Central memory CD8-positive, alpha-beta T cell (primary cell): ENCODE data around the gene LY6G6D.

Experiments
- ATAC-seq: fragments of 150-1000 bp; cut with Tn5 transposase; replicated peaks from 2 replicates; pipeline ENCODE4 v1.10.0; 2022; ENCODE audit warnings: mild to moderate bottlenecking, moderate FRiP score, moderate number of reproducible peaks; ENCODE audit not compliant: poor library complexity, severe bottlenecking; ENCODE audit errors: extremely low read depth
- DNase-seq, 2 donors: peaks; one replicate each; pipeline ENCODE4 v3.0.0; 2021; ENCODE audit warnings: low spot score in 2 of 2
- H3K27ac Mint-ChIP-seq: one replicate; pipeline ENCODE4 v1.8.0; 2022; ENCODE audit warnings: low read depth, mild to moderate bottlenecking, moderate library complexity, mixed read lengths
- H3K27me3 Mint-ChIP-seq: one replicate; pipeline ENCODE4 v1.8.0; 2022; ENCODE audit warnings: mixed read lengths
- H3K36me3 Mint-ChIP-seq: one replicate; pipeline ENCODE4 v1.8.0; 2022; ENCODE audit warnings: mild to moderate bottlenecking, moderate library complexity, mixed read lengths; ENCODE audit not compliant: insufficient read depth
- H3K4me1 Mint-ChIP-seq: one replicate; pipeline ENCODE4 v1.8.0; 2022; ENCODE audit warnings: mixed read lengths
- H3K4me3 Mint-ChIP-seq: one replicate; pipeline ENCODE4 v1.8.0; 2022; ENCODE audit warnings: mild to moderate bottlenecking, moderate library complexity, mixed read lengths
- H3K9me3 Mint-ChIP-seq: one replicate; pipeline ENCODE4 v1.8.0; 2022; ENCODE audit warnings: mixed read lengths

The LY6G6D gene

GRCh38 chr6:31736768-31737314 lies 21.7 kb downstream of the LY6G6D start:
- Mint-ChIP-seq H3K4me3 (peak overlapping the region; percentile 96), H3K4me1 (peaks cover 78% of the 10 kb centered on the region), H3K27ac (peak overlapping the region; percentile 92), H3K9me3 (no peaks in the 10 kb centered on the region), H3K36me3 (peaks cover 55% of the 10 kb centered on the region), H3K27me3 (no peaks in the 10 kb centered on the region)
- ATAC-seq (no peak), DNase-seq (no peak)

DNA sequence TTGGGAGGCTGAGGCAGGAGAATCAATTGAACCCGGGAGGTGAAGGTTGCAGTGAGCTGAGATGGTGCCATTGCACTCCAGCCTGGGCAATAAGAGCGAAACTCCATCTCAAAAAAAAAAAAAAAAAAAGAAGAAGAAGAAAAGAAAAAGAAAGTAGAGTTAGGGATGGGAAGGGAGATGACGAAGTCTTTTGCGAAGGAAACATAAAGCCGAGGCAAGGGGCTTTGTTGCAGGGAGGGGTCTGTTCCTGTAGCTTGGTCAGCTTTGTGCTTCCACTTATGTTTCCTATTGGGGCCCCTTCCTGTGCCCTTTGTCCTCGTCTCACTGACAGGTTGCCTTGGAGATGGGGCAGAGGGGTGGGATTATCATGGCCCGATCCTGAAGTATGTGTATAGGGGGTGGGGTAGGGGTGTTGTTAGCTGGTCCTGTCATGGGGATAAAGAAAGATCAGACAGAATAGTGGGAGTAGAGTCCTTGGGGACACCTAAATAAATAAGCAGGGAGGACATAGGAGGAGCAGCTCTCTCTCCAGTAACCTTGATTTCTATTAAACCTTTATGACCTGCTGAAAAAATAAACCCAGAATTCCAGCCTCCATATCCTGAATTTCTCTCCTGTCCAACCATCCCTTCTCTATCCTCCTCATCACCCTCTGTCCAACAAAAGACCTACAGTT lies 22.3 kb downstream of the LY6G6D start:
- Mint-ChIP-seq H3K4me1 (peaks cover 78% of the 10 kb centered on the region), H3K36me3 (peaks cover 50% of the 10 kb centered on the region), H3K9me3 (no peaks in the 10 kb centered on the region), H3K27me3 (no peaks in the 10 kb centered on the region), H3K27ac (peak overlapping the region; percentile 92), H3K4me3 (peak overlapping the region; percentile 96)
- DNase-seq (no peak), ATAC-seq (no peak)

- no peaks in the 10 kb centered on the region for H3K27me3 Mint-ChIP-seq
- H3K4me1 Mint-ChIP-seq: peaks cover 74% of the 10 kb centered on the region
- peak in 1 of 2 donors; percentile 48 for DNase-seq
- peak overlapping the region; percentile 92 for H3K27ac Mint-ChIP-seq
- ATAC-seq: peak; percentile 35
- peaks cover 42% of the 10 kb centered on the region for H3K36me3 Mint-ChIP-seq
- H3K4me3 Mint-ChIP-seq: peak overlapping the region; percentile 96
- H3K9me3 Mint-ChIP-seq: no peaks in the 10 kb centered on the region
Measured at GRCh38 chr6:31737991-31738979, 23.1 kb downstream of the LY6G6D start.

GRCh38 chr6:31739639-31740396 lies 24.7 kb downstream of the LY6G6D start, which contains the start of gene MSH5:
MSH5 (plus strand) TSS chr6:31740005; CDS start chr6:31740467, 462 bp downstream.
- Mint-ChIP-seq H3K36me3 (peaks cover 31% of the 10 kb centered on the region), H3K27me3 (no peaks in the 10 kb centered on the region), H3K4me3 (peak within 1 kb of the TSS; percentile 96), H3K27ac (peak within 1 kb of the TSS; percentile 92), H3K4me1 (peaks cover 59% of the 10 kb centered on the region), H3K9me3 (no peaks in the 10 kb centered on the region)
- peak; percentile 86 to 90 for DNase-seq
- peak; percentile 91 for ATAC-seq

GRCh38 chr6:31740397-31741223 lies 25.5 kb downstream of the LY6G6D start:
- H3K27me3 Mint-ChIP-seq: no peaks in the 10 kb centered on the region
- H3K4me1 Mint-ChIP-seq: peaks cover 51% of the 10 kb centered on the region
- H3K36me3 Mint-ChIP-seq: peaks cover 23% of the 10 kb centered on the region

GRCh38 chr6:31741815-31742214 lies 26.7 kb downstream of the LY6G6D start:
- no peak for ATAC-seq
- Mint-ChIP-seq H3K4me1 (peaks cover 39% of the 10 kb centered on the region), H3K4me3 (peak overlapping the region; percentile 96), H3K27me3 (no peaks in the 10 kb centered on the region), H3K36me3 (peaks cover 20% of the 10 kb centered on the region), H3K27ac (peak overlapping the region; percentile 30), H3K9me3 (no peaks in the 10 kb centered on the region)
- DNase-seq: no peak

More at GRCh38 chr6:31740397-31741223, 25.5 kb downstream of the LY6G6D start:
- ATAC-seq (peak; percentile 5), DNase-seq (no peak)
- peak overlapping the region; percentile 96 for H3K4me3 Mint-ChIP-seq
- H3K27ac Mint-ChIP-seq: peak overlapping the region; percentile 92
- no peaks in the 10 kb centered on the region for H3K9me3 Mint-ChIP-seq

DNA sequence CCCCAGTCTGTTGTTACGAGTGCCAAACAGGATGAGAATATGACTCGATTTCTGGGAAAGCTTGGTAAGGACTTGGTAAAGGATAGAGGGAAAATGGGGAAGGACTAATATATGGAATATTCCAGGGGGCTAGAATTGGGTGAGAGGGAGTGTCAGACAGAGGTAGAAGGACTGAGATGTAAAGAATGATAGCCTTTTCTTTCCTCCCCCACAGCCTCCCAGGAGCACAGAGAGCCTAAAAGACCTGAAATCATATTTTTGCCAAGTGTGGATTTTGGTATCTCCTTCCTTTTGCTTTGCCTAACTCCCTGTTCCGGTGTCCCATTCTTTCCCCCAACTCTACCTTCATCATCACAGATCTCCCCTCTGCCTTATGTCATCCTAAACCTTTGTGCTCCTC lies 27.7 kb downstream of the LY6G6D start:
- no peaks in the 10 kb centered on the region for H3K27me3 Mint-ChIP-seq
- no peak overlapping the region for H3K4me3 Mint-ChIP-seq
- ATAC-seq (no peak), DNase-seq (no peak)
- no peaks in the 10 kb centered on the region for H3K9me3 Mint-ChIP-seq
- H3K4me1 Mint-ChIP-seq: peaks cover 29% of the 10 kb centered on the region
- peaks cover 19% of the 10 kb centered on the region for H3K36me3 Mint-ChIP-seq
- no peak overlapping the region for H3K27ac Mint-ChIP-seq

- Mint-ChIP-seq H3K9me3 (no peaks in the 10 kb centered on the region), H3K27me3 (no peaks in the 10 kb centered on the region), H3K4me3 (no peak overlapping the region), H3K36me3 (peaks cover 15% of the 10 kb centered on the region), H3K27ac (no peak overlapping the region), H3K4me1 (peaks cover 13% of the 10 kb centered on the region)
- DNase-seq: no peak
- no peak for ATAC-seq
Measured at GRCh38 chr6:31744422-31744821, 29.3 kb downstream of the LY6G6D start.

- DNase-seq (no peak), ATAC-seq (no peak)
- H3K27me3 Mint-ChIP-seq: no peaks in the 10 kb centered on the region
- no peaks in the 10 kb centered on the region for H3K9me3 Mint-ChIP-seq
- H3K27ac Mint-ChIP-seq: no peak overlapping the region
- H3K36me3 Mint-ChIP-seq: peaks cover 8% of the 10 kb centered on the region
- H3K4me3 Mint-ChIP-seq: no peak overlapping the region
- H3K4me1 Mint-ChIP-seq: no peaks in the 10 kb centered on the region
Measured at GRCh38 chr6:31749301-31750036, 34.3 kb downstream of the LY6G6D start.

- no peaks in the 10 kb centered on the region for H3K9me3 Mint-ChIP-seq
- H3K36me3 Mint-ChIP-seq: peaks cover 8% of the 10 kb centered on the region
- H3K27me3 Mint-ChIP-seq: no peaks in the 10 kb centered on the region
- ATAC-seq (no peak), DNase-seq (no peak)
- H3K4me1 Mint-ChIP-seq: no peaks in the 10 kb centered on the region
- no peak overlapping the region for H3K4me3 Mint-ChIP-seq
- H3K27ac Mint-ChIP-seq: no peak overlapping the region
Measured at GRCh38 chr6:31750411-31751022, 35.4 kb downstream of the LY6G6D start.
